HEK293 (cell line): Measurements from ENCODE around the gene KRT74.

Experiments used
- CTCF ChIA-PET: fragments of 350-600 bp; formaldehyde crosslinking; extraction: SDS; loops from one replicate; lab custom pipeline; 2021; ENCODE audit warnings: antibody characterized with exemption; lab: Yijun Ruan, JAX
- POLR2A ChIA-PET: fragments of 300-600 bp; formaldehyde crosslinking; extraction: SDS; loops from one replicate; lab custom pipeline; 2020; ENCODE audit warnings: antibody characterized with exemption, inconsistent platforms; lab: Yijun Ruan, JAX
- H3K27ac ChIP-seq: fragments of 200-500 bp; sonication (Bioruptor generic); 2 replicates; pipeline ENCODE4 v1.5.1; 2014; ENCODE audit warnings: low read depth, low read length, control low read depth, inconsistent platforms; ENCODE audit errors: extremely low read depth
- H3K36me3 ChIP-seq, 2 experiments: fragments of 200-500 bp in 1 of 2; sonication (Bioruptor generic) in 1 of 2; 1 replicate in 1 of 2; 2 replicates in 1 of 2; pipeline ENCODE4 v1.5.1; 2014 to 2017; ENCODE audit warnings: inconsistent platforms in 2 of 2, low read length in 2 of 2; ENCODE audit not compliant: control insufficient read depth in 2 of 2, insufficient read depth in 1 of 2
- H3K4me1 ChIP-seq: fragments of 200-500 bp; sonication (Bioruptor generic); 2 replicates; pipeline ENCODE4 v1.5.1; 2014; ENCODE audit warnings: mild to moderate bottlenecking, low read length, inconsistent platforms; ENCODE audit not compliant: control insufficient read depth, insufficient read depth
- H3K4me3 ChIP-seq: 2 replicates; pipeline ENCODE4 v1.5.1; 2011; ENCODE audit warnings: low read depth, mild to moderate bottlenecking, control low read depth, low read length, moderate library complexity
- H3K9me3 ChIP-seq: fragments of 200-500 bp; sonication (Bioruptor generic); 2 replicates; pipeline ENCODE4 v1.5.1; 2014; ENCODE audit warnings: low read depth, low read length, inconsistent platforms; ENCODE audit not compliant: control insufficient read depth, insufficient read depth
- GFI1B ChIP-seq: fragments of 450-650 bp; formaldehyde crosslinking; IDR thresholded peaks from 2 replicates; pipeline ENCODE4 v1.5.1; 2016; ENCODE audit warnings: missing biosample characterization, missing genetic modification characterization
- GLIS1 ChIP-seq: fragments of 450-650 bp; formaldehyde crosslinking; IDR thresholded peaks from 2 replicates; pipeline ENCODE4 v1.5.1; 2016; ENCODE audit warnings: missing biosample characterization, missing genetic modification characterization
- GLIS2 ChIP-seq: fragments of 450-650 bp; formaldehyde crosslinking; IDR thresholded peaks from 2 replicates; pipeline ENCODE4 v1.5.1; 2016; ENCODE audit warnings: missing biosample characterization, missing genetic modification characterization
- HIC1 ChIP-seq: fragments of 450-650 bp; formaldehyde crosslinking; IDR thresholded peaks from 2 replicates; pipeline ENCODE4 v1.5.1; 2016; ENCODE audit warnings: missing biosample characterization, missing genetic modification characterization
- HOXC10 ChIP-seq: sonication (generic); formaldehyde crosslinking; IDR thresholded peaks from 2 replicates; pipeline ENCODE4 v1.8.1; 2023; ENCODE audit warnings: mild to moderate bottlenecking, missing genetic modification reagents
- KLF1 ChIP-seq: fragments of 450-650 bp; formaldehyde crosslinking; IDR thresholded peaks from 2 replicates; pipeline ENCODE4 v1.5.1; 2016; ENCODE audit warnings: missing biosample characterization, missing genetic modification characterization
- MZF1 ChIP-seq: fragments of 450-650 bp; formaldehyde crosslinking; IDR thresholded peaks from 2 replicates; pipeline ENCODE4 v1.5.1; 2017; ENCODE audit warnings: missing biosample characterization, missing genetic modification characterization, borderline replicate concordance
- PRDM10 ChIP-seq: fragments of 450-650 bp; formaldehyde crosslinking; IDR thresholded peaks from 2 replicates; pipeline ENCODE4 v1.5.1; 2016; ENCODE audit warnings: missing biosample characterization, missing genetic modification characterization
- SCRT2 ChIP-seq: fragments of 450-650 bp; formaldehyde crosslinking; IDR thresholded peaks from 2 replicates; pipeline ENCODE4 v1.5.1; 2016; ENCODE audit warnings: missing biosample characterization, missing genetic modification characterization
- TCF7L2 ChIP-seq: IDR thresholded peaks from 2 replicates; pipeline ENCODE4 v1.6.1; 2011; ENCODE audit warnings: low read depth, mild to moderate bottlenecking, inconsistent platforms, low read length, moderate library complexity, borderline replicate concordance
- ZBTB6 ChIP-seq: fragments of 450-650 bp; formaldehyde crosslinking; IDR thresholded peaks from 2 replicates; pipeline ENCODE4 v1.5.1; 2017; ENCODE audit warnings: missing biosample characterization, missing genetic modification characterization
- ZIC2 ChIP-seq: fragments of 450-650 bp; formaldehyde crosslinking; IDR thresholded peaks from 2 replicates; pipeline ENCODE4 v1.5.1; 2016; ENCODE audit warnings: missing biosample characterization, missing genetic modification characterization
- ZNF121 ChIP-seq: fragments of 450-650 bp; formaldehyde crosslinking; IDR thresholded peaks from 2 replicates; pipeline ENCODE4 v1.5.1; 2016; ENCODE audit warnings: missing biosample characterization, missing genetic modification characterization
- ZNF174 ChIP-seq: fragments of 450-650 bp; formaldehyde crosslinking; IDR thresholded peaks from 2 replicates; pipeline ENCODE4 v1.5.0; 2017; ENCODE audit warnings: missing biosample characterization, mild to moderate bottlenecking, missing genetic modification characterization
- ZNF184 ChIP-seq: fragments of 450-650 bp; IDR thresholded peaks from 2 replicates; pipeline ENCODE4 v1.5.1; 2018; ENCODE audit warnings: missing biosample characterization, mild to moderate bottlenecking, missing genetic modification characterization
- ZNF202 ChIP-seq: fragments of 450-650 bp; formaldehyde crosslinking; IDR thresholded peaks from 2 replicates; pipeline ENCODE4 v1.5.1; 2016; ENCODE audit warnings: missing biosample characterization, missing genetic modification characterization, borderline replicate concordance
- ZNF366 ChIP-seq: fragments of 450-650 bp; formaldehyde crosslinking; conservative IDR thresholded peaks from 2 replicates; pipeline ENCODE4 v1.5.1; 2016; ENCODE audit warnings: missing biosample characterization, missing genetic modification characterization
- ZNF416 ChIP-seq: fragments of 450-650 bp; formaldehyde crosslinking; IDR thresholded peaks from 2 replicates; pipeline ENCODE4 v1.5.1; 2016; ENCODE audit warnings: missing biosample characterization, missing genetic modification characterization
- ZNF473 ChIP-seq: fragments of 450-650 bp; formaldehyde crosslinking; IDR thresholded peaks from 2 replicates; pipeline ENCODE4 v1.5.1; 2017; ENCODE audit warnings: missing biosample characterization, missing genetic modification characterization
- ZNF610 ChIP-seq: fragments of 450-650 bp; formaldehyde crosslinking; IDR thresholded peaks from 2 replicates; pipeline ENCODE4 v1.5.1; 2016; ENCODE audit warnings: missing biosample characterization, missing genetic modification characterization, borderline replicate concordance
- ZNF670 ChIP-seq: fragments of 450-650 bp; formaldehyde crosslinking; IDR thresholded peaks from 2 replicates; pipeline ENCODE4 v1.5.1; 2016; ENCODE audit warnings: missing biosample characterization, missing genetic modification characterization, low read depth
- ZNF785 ChIP-seq: fragments of 450-650 bp; formaldehyde crosslinking; IDR thresholded peaks from 2 replicates; pipeline ENCODE4 v1.5.1; 2016; ENCODE audit warnings: missing biosample characterization, missing genetic modification characterization
- ZNF837 ChIP-seq: fragments of 450-650 bp; formaldehyde crosslinking; IDR thresholded peaks from 2 replicates; pipeline ENCODE4 v1.5.1; 2016; ENCODE audit warnings: missing biosample characterization, missing genetic modification characterization
- ZSCAN30 ChIP-seq: fragments of 450-650 bp; IDR thresholded peaks from 2 replicates; pipeline ENCODE4 v1.5.1; 2018; ENCODE audit warnings: missing biosample characterization, mild to moderate bottlenecking, missing genetic modification characterization, moderate library complexity

The KRT74 gene

GRCh38 chr12:52522346-52523011 is 51.2 kb downstream of the KRT74 start:
- CTCF ChIA-PET = interaction anchor here (0.7 to 3.5 kb wide), 4 partner anchors 15 to 366 kb away, joined by 3 to 14 read pairs (median 4); no protein-coding TSS in a partner anchor
- Histone ChIP-seq H3K4me3 (no peak overlapping the region), H3K27ac (no peak overlapping the region), H3K4me1 (no peaks in the 10 kb centered on the region), H3K36me3 (no peaks in the 10 kb centered on the region), H3K9me3 (no peaks in the 10 kb centered on the region)
- TF ChIP-seq KLF1 (tag by site-specific recombination) (peak; percentile 37; the same call in 1 of the 2 replicates), TCF7L2 (no peak), ZIC2 (tag by site-specific recombination) (peak; percentile 79)
- POLR2A ChIA-PET = no interaction called here

- Histone ChIP-seq H3K36me3 (no peaks in the 10 kb centered on the region), H3K4me3 (no peak overlapping the region), H3K4me1 (no peaks in the 10 kb centered on the region), H3K9me3 (no peaks in the 10 kb centered on the region), H3K27ac (no peak overlapping the region)
- ChIA-PET CTCF (interaction anchor here (0.6 to 3.5 kb wide), 3 partner anchors 15 to 365 kb away, joined by 4 to 14 read pairs (median 8); no protein-coding TSS in a partner anchor), POLR2A (no interaction called here)
- TF ChIP-seq ZIC2 (tag by site-specific recombination) = no peak
- no peak for TF ChIP-seq HIC1 (tag by site-specific recombination)
- TF ChIP-seq HOXC10 (CRISPR knock-in tag) = no peak
- TF ChIP-seq ZNF610 (tag by site-specific recombination) = no peak
- no peak for TF ChIP-seq ZNF174 (tag by site-specific recombination)
- TF ChIP-seq ZNF202 (tag by site-specific recombination) = no peak
- no peak for TF ChIP-seq ZNF670 (tag by site-specific recombination)
- no peak for TF ChIP-seq ZNF785 (tag by site-specific recombination)
- TF ChIP-seq ZNF366 = no peak
Measured at GRCh38 chr12:52521568-52522266, 51.9 kb downstream of the KRT74 start.

DNA sequence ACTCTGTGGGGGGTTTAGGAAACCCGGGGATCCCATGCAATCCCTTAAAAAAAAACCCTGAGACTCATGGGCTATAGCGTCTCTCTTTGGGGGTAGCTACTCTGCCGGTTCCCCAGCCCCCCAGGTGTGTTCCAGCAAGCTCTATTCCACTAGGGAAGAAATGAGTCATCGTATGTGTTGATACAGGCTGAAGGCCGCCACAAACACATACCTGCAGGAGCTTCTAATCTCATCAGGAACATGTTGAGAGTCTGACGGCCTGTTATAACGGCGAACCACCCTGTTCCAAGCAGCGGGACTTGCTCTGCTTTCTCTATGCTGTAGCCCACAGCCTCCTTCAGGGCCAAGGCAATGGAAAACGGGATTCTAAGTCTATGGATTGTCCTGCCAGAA is 52.5 kb downstream of the KRT74 start:
- POLR2A ChIA-PET = interaction anchor here (0.6 kb wide), 1 partner anchor 460 kb away, joined by 3 read pairs; no protein-coding TSS in a partner anchor
- CTCF ChIA-PET = interaction anchor here (0.5 to 3.5 kb wide), 5 partner anchors 14 to 365 kb away, joined by 3 to 14 read pairs (median 6); no protein-coding TSS in a partner anchor
- H3K36me3 ChIP-seq = no peaks in the 10 kb centered on the region
- H3K9me3 ChIP-seq = no peaks in the 10 kb centered on the region
- H3K4me1 ChIP-seq = no peaks in the 10 kb centered on the region
- H3K27ac ChIP-seq = no peak overlapping the region
- H3K4me3 ChIP-seq = no peak overlapping the region
- 0 out of 2 replicates have a peak, but pooled peaks have one; percentile 28 for TF ChIP-seq GLIS2 (tag by site-specific recombination)
- TF ChIP-seq PRDM10 (tag by site-specific recombination) = no peak
- TF ChIP-seq GLIS1 (tag by site-specific recombination) = peak; percentile 67
- no peak for TF ChIP-seq ZNF416 (tag by site-specific recombination)
- no peak for TF ChIP-seq MZF1 (tag by site-specific recombination)
- TF ChIP-seq ZSCAN30 (tag by site-specific recombination) = no peak
- TF ChIP-seq SCRT2 = no peak
- TF ChIP-seq ZBTB6 (tag by site-specific recombination) = no peak
- TF ChIP-seq ZNF837 (tag by site-specific recombination) = no peak
- no peak for TF ChIP-seq GFI1B
- no peak for TF ChIP-seq ZNF121
- TF ChIP-seq ZNF184 = no peak
- no peak for TF ChIP-seq ZNF473 (tag by site-specific recombination)
